GM12878 (cell line): ENCODE results near the gene ZNF491. TPM values are rescaled to one million over a fixed set of nuclear protein-coding genes. Genes with fewer than 3 reads are reported as not detected.

Experiments
- ATAC-seq: fragments of 200-7000 bp; cut with Tn5 transposase; 3 replicates; pipeline ENCODE4 v1.9.1; 2020; ENCODE audit warnings: mild to moderate bottlenecking, moderate library complexity
- BruUV-seq: library from RNA; stranded (reverse); fragments of 400-500 nt; replicated peaks from 2 replicates; lab custom pipeline; 2021; lab: Mats Ljungman, UMichigan
- CTCF ChIA-PET: fragments of 300-600 bp; sonication (Branson Sonifier 250); formaldehyde crosslinking; extraction: SDS; loops from one replicate; lab custom pipeline; 2021; ENCODE audit warnings: inconsistent platforms; lab: Yijun Ruan, JAX
- POLR2A ChIA-PET: fragments of 350-600 bp; formaldehyde crosslinking; extraction: SDS; loops from one replicate; lab custom pipeline; 2021; ENCODE audit warnings: inconsistent platforms; lab: Charles Lee
- RAD21 ChIA-PET: fragments of 300-600 bp; sonication (Branson Sonifier 250); formaldehyde crosslinking; loops from one replicate; lab custom pipeline; 2023; ENCODE audit warnings: antibody characterized with exemption; ENCODE audit not compliant: unreplicated experiment; lab: Charles Lee
- SMC1A ChIA-PET: fragments of 300-600 bp; sonication (Branson Sonifier 250); formaldehyde crosslinking; loops from one replicate; lab custom pipeline; 2023; ENCODE audit not compliant: unreplicated experiment, uncharacterized antibody; lab: Charles Lee
- DNase-seq: peaks from one replicate; pipeline ENCODE4 v3.0.0-alpha.2; 2011; ENCODE audit warnings: low read depth, low spot score
- FAIRE-seq: peaks from 3 replicates; lab custom pipeline; 2011; peaks lifted over from hg19 to GRCh38; lab: Jason Lieb, UNC
- H2AFZ ChIP-seq: 2 replicates; pipeline ENCODE4 v1.6.0; 2011; ENCODE audit warnings: low read depth, low read length, control low read depth; ENCODE audit not compliant: control insufficient read depth
- H3K27ac ChIP-seq: 2 replicates; pipeline ENCODE4 v1.5.1; 2011; ENCODE audit warnings: control low read depth; ENCODE audit not compliant: control insufficient read depth, insufficient read depth
- H3K27me3 ChIP-seq, 2 experiments: replicated peaks in 1 of 2; 2 replicates each; pipeline versions ENCODE4 v1.6.0 to v1.6.1; 2011; ENCODE audit warnings: low read length in 1 of 2; ENCODE audit not compliant: control insufficient read depth in 2 of 2, insufficient read depth in 2 of 2
- H3K36me3 ChIP-seq, 2 experiments: 2 replicates each; pipeline ENCODE4 v1.5.1; 2011; ENCODE audit warnings: low read length in 1 of 2; ENCODE audit not compliant: control insufficient read depth in 2 of 2, insufficient read depth in 2 of 2
- H3K4me1 ChIP-seq: 2 replicates; pipeline ENCODE4 v1.6.1; 2011; ENCODE audit warnings: mild to moderate bottlenecking, low read length, moderate library complexity, mixed read lengths; ENCODE audit not compliant: control insufficient read depth, insufficient read depth
- H3K4me2 ChIP-seq: 2 replicates; pipeline ENCODE4 v1.6.0; 2011; ENCODE audit warnings: control low read depth; ENCODE audit not compliant: control insufficient read depth, insufficient read depth
- H3K4me3 ChIP-seq: fragments of 200-600 bp; sonication (generic); 2 replicates; pipeline ENCODE4 v1.5.1; 2016
- H3K79me2 ChIP-seq: 2 replicates; pipeline ENCODE4 v1.6.0; 2011; ENCODE audit warnings: low read length; ENCODE audit not compliant: control insufficient read depth, insufficient read depth
- H3K9ac ChIP-seq: 2 replicates; pipeline ENCODE4 v1.8.0; 2011; ENCODE audit warnings: low read length, control low read depth, mixed read lengths; ENCODE audit not compliant: control insufficient read depth, insufficient read depth
- H3K9me3 ChIP-seq: replicated peaks from 3 replicates; pipeline ENCODE4 v1.5.1; 2011; ENCODE audit warnings: mild to moderate bottlenecking, low read length; ENCODE audit not compliant: control insufficient read depth, insufficient read depth
- H4K20me1 ChIP-seq: 2 replicates; pipeline ENCODE4 v1.6.0; 2011; ENCODE audit not compliant: control insufficient read depth, insufficient read depth
- BACH1 ChIP-seq: fragments of 450-650 bp; IDR thresholded peaks from 2 replicates; pipeline ENCODE4 v1.6.1; 2017; ENCODE audit warnings: mild to moderate bottlenecking, borderline replicate concordance
- BMI1 ChIP-seq: fragments of 450-650 bp; IDR thresholded peaks from 2 replicates; pipeline ENCODE4 v1.6.1; 2016; ENCODE audit warnings: mild to moderate bottlenecking, moderate library complexity, borderline replicate concordance
- CBFB ChIP-seq: IDR thresholded peaks from 2 replicates; pipeline ENCODE4 v1.6.1; 2016; ENCODE audit warnings: antibody characterized with exemption, low read depth
- CTCF ChIP-seq, 3 experiments: IDR thresholded peaks in 2 of 3; conservative IDR thresholded peaks in 1 of 3; 2 replicates each; pipeline ENCODE4 v1.5.1; 2011; ENCODE audit warnings: low read depth in 3 of 3, low read length in 3 of 3, mild to moderate bottlenecking in 3 of 3, control low read depth in 2 of 3, moderate library complexity in 2 of 3, inconsistent platforms in 1 of 3, mixed read lengths in 1 of 3; ENCODE audit not compliant: control insufficient read depth in 2 of 3, insufficient read depth in 1 of 3; ENCODE audit errors: extremely low read depth in 1 of 3
- HDGF ChIP-seq: fragments of 450-650 bp; IDR thresholded peaks from 2 replicates; pipeline ENCODE4 v1.6.1; 2016; ENCODE audit warnings: antibody characterized with exemption
- RAD21 ChIP-seq: IDR thresholded peaks from 2 replicates; pipeline ENCODE4 v1.6.1; 2011; ENCODE audit warnings: mild to moderate bottlenecking, low read depth, low read length, moderate library complexity; ENCODE audit not compliant: insufficient read depth
- SIN3A ChIP-seq: IDR thresholded peaks from 2 replicates; pipeline ENCODE4 v1.6.1; 2012; ENCODE audit warnings: low read depth, low read length, improper control_type of control experiment
- SKIL ChIP-seq: fragments of 450-650 bp; IDR thresholded peaks from 2 replicates; pipeline ENCODE4 v1.6.1; 2017; ENCODE audit warnings: mild to moderate bottlenecking, low read depth, inconsistent platforms; ENCODE audit not compliant: poor library complexity, severe bottlenecking
- SREBF2 ChIP-seq: IDR thresholded peaks from 2 replicates; pipeline ENCODE4 v1.6.1; 2012; ENCODE audit warnings: mild to moderate bottlenecking, low read length
- TCF3 ChIP-seq: IDR thresholded peaks from 2 replicates; pipeline ENCODE4 v1.6.1; 2012; ENCODE audit warnings: low read depth, mild to moderate bottlenecking, low read length, borderline replicate concordance; ENCODE audit not compliant: insufficient read depth
- ZBTB11 ChIP-seq: fragments of 450-650 bp; formaldehyde crosslinking; IDR thresholded peaks from 2 replicates; pipeline ENCODE4 v1.5.0; 2022; ENCODE audit warnings: mild to moderate bottlenecking, missing genetic modification characterization
- ZNF687 ChIP-seq: fragments of 450-650 bp; IDR thresholded peaks from 2 replicates; pipeline ENCODE4 v1.6.1; 2017; ENCODE audit warnings: mild to moderate bottlenecking, moderate library complexity
- WGBS: methylation state at CpG from one replicate; pipeline ENCODE4 v1.1.6; 2016; ENCODE audit warnings: low lambda C conversion rate; ENCODE audit not compliant: insufficient replicate concordance, insufficient coverage; ENCODE audit errors: missing lambda C conversion rate; 5-methylcytosine and 5-hydroxymethylcytosine counted together
- in situ Hi-C: fragments of 300-500 bp; cut with MboI; formaldehyde crosslinking; loops from 9 replicates; pipeline ENCODE4 v1.14.3; 2018; ENCODE audit warnings: mixed read lengths
- intact Hi-C: fragments of 100-400 bp; cut with micrococcal nuclease; formaldehyde crosslinking; loops from one replicate; pipeline ENCODE4 v1.14.2; 2022; ENCODE audit not compliant: unreplicated experiment
- polyA plus RNA-seq, 11 experiments: library from polyadenylated mRNA; depleted of rRNA in 4 of 11; unstranded in 6 of 11; stranded (reverse) in 5 of 11; fragments of >200 nt; fragmentation: Nextera tagmentation in 4 of 11; fragmentation: Illumina TruSeq in 1 of 11; extraction: Ambion mirVana in 4 of 11; extraction: Trizol in 1 of 11; gene quantifications; 1 replicate in 1 of 11; 2 replicates in 10 of 11; pipeline versions ENCODE4 v1.2.1 to v1.2.3, GENCODE V29; 2011 to 2016; ENCODE audit warnings: inconsistent platforms in 2 of 11, missing spikeins in 2 of 11, low read depth in 1 of 11
- total RNA-seq, 4 experiments: library from RNA; depleted of rRNA in 3 of 4; stranded (reverse); fragments of >200 nt in 3 of 4; fragmentation: Illumina TruSeq in 1 of 4; extraction: Trizol in 1 of 4; gene quantifications; 2 replicates each; pipeline versions ENCODE4 v1.2.1 to v1.2.3, GENCODE V29; 2013 to 2021

The ZNF491 gene
- total and polyA plus RNA-seq, 10 of the 15 experiments (the other 5 are each of a cell fraction or from before 2014, with no cell fraction given) = 0.18 to 1.4 (median 0.37) TPM

GRCh38 chr19:11843722-11844121, 45.4 kb downstream of the ZNF491 start:
- Histone ChIP-seq H3K36me3 (no peaks in the 10 kb centered on the region), H3K9me3 (peaks cover 3% of the 10 kb centered on the region), H3K4me2 (no peak overlapping the region), H3K79me2 (no peaks in the 10 kb centered on the region), H2AFZ (no peak overlapping the region), H3K4me1 (0 out of 2 replicates have a peak, but pooled peaks cover 3% of the 10 kb centered on the region), H3K27ac (no peak overlapping the region), H3K4me3 (no peak overlapping the region), H4K20me1 (no peaks in the 10 kb centered on the region), H3K9ac (no peak overlapping the region), H3K27me3 (no peaks in the 10 kb centered on the region)
- ChIA-PET SMC1A (no interaction called here), POLR2A (no interaction called here), CTCF (no interaction called here), RAD21 (no interaction called here)
- DNase-seq = no peak
- FAIRE-seq = no peak
- WGBS = 77% methylated on average over 2 of the region's 2 CpGs
- BruUV-seq = no TSS peak
- in situ Hi-C loops (no loop called here), intact Hi-C loops (no loop called here)
- TF ChIP-seq SIN3A = no peak
- TF ChIP-seq TCF3 = no peak
- no peak for TF ChIP-seq ZBTB11 (CRISPR knock-in tag)
- TF ChIP-seq SKIL = no peak
- no peak for TF ChIP-seq ZNF687
- no peak for TF ChIP-seq BACH1
- TF ChIP-seq SREBF2 = no peak
- TF ChIP-seq RAD21 = no peak
- TF ChIP-seq CTCF (IDR thresholded peaks at IDR 0.05 in 2 of 3, conservative IDR thresholded peaks at IDR 0.05 in 1 of 3; ENCODE audit: control insufficient read depth in 2 of 3, extremely low read depth in 1 of 3, insufficient read depth in 1 of 3, low read depth in 3 of 3, low read length in 3 of 3) = no peak
- TF ChIP-seq CBFB = no peak
- no peak for TF ChIP-seq HDGF
- TF ChIP-seq BMI1 = no peak
- no peak for ATAC-seq
